ENCODE data around the gene RNASE1.
"Not testable (repeated sequence)": the region's sequence is repeated elsewhere in the genome, so short reads cannot be mapped to it uniquely, and the experiment has no call there.

Gene RNASE1

DNA sequence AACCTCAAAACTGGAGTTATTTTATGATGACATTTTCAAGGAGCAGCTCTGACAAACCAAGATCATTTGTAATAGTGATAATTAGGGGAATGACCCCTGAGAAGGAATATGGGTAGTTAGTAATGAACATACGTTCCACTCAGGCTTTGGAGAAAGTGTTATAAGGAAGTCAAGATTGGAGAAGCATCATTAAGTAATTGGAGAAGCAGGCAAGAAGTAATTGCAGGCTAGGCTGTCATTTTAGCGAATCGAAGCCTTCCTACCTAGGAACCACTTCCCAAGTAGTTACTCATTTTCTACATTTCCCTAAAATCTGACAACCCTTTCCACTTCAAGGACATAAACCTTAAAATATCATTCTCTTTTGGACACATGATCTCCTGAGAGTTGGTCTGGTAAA is 33.2 kb downstream of the RNASE1 start:
- DNase-seq: no peak

DNA sequence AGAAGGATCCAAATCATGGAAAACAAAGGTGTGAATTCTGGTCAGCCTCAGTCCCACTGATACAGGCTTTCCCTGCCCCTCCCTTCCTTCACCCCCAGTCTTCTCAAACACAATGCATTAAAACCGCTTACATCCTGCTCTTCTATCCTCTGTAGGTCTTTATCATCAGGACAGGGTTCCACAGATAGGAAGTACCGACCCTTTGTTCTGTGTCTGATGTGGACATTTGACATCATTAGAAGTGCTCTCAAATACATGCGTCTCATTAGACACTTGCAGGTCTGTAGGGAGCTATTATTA is 34.1 kb downstream of the RNASE1 start:
- DNase-seq: no peak

DNA sequence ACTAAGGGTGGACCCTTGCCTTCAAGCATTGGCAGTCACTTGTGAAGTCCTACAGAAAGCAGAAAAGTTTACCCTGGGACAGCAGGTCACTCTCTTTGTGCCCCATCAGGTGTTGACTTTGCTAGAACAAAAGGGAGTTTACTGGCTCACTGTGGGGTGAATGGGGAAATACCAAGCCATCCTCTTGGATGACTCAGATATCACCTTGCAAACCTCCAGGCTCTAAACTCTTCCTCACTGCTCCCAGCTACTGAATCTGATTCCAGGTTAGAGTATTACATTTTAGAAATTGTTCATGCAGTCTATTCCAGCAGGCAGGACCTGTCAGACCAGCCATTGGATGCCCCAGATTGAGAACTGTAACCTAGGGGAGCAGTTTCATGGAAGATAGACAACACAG is 41.7 kb downstream of the RNASE1 start:
- no peak for DNase-seq

DNA sequence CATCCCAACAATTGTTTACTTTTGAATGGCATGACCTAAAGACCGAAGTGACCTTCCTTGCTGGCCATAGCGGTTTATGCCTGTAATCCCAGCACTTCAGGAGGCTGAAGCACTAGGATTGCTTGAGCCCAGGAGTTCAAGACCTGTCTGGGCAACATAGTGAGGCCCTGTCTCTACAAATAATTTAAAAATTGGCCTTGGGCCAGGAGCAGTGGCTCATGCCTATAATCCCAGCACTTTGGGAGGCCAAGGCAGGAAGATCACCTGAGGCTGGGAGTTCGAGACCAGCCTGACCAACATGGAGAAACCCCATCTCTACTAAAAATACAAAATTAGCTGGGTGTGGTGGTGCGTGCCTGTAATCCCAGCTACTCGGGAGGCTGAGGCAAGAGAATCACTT is 43.2 kb downstream of the RNASE1 start:
- DNase-seq: not testable (repeated sequence)

DNA sequence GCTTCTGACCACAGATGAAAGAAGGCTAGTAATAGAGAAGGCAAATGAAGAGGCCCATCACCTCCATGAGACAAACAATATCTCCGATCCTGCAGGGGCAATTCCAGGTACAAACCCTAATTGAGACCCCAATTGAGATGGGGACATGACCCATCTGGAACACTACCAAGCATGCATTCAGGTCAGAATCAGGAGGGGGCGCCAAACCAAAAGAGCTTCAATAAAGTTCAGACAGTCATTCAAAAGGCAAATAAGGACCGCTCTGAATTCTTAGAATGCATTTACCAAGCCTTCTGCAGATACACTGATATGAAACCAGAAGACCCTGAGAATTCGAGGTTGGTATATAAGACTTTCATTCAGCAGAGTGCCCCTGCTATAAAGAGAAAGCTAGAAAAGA is 44.7 kb downstream of the RNASE1 start:
- peak; percentile 26 to 48 for DNase-seq

DNA sequence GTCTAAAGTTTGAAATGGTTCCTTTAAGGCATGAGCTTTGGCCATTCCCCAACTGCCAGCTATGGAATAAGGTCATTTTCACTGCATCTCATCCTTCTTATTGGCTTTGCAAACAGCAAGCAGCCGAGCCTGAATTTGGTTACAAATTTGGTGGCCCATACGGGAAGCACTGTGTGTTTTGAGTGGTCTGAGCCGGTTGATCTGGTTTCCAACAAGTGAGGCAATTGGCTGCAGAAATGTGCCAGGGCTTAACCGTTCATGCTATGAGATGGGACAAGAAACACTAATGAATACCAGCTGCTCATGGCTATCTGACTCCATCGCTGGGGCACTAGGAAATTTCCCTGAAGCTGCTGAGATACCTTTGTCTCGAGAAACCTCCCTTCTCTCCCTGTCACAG is 47.6 kb downstream of the RNASE1 start:
- no peak for DNase-seq

DNA sequence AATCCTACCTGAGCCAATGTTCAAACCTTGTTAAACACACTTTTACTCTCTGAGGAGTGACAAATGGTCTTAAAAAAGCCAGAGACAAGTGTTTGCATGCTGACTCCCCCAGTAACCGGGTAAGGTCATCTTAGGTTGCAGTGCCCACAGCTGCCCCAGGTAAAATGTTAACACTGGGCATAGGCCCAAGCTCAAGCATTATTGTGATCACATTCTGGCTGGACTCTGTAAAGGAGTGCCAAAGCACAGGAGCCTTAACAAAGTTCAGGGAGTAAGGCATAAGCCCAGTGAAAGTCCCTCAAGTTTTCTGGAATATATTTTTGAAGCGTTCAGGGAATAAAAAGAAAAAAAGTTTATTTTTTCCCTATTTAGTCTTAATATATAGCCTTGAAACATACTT is 48.3 kb downstream of the RNASE1 start:
- no peak for DNase-seq

DNA sequence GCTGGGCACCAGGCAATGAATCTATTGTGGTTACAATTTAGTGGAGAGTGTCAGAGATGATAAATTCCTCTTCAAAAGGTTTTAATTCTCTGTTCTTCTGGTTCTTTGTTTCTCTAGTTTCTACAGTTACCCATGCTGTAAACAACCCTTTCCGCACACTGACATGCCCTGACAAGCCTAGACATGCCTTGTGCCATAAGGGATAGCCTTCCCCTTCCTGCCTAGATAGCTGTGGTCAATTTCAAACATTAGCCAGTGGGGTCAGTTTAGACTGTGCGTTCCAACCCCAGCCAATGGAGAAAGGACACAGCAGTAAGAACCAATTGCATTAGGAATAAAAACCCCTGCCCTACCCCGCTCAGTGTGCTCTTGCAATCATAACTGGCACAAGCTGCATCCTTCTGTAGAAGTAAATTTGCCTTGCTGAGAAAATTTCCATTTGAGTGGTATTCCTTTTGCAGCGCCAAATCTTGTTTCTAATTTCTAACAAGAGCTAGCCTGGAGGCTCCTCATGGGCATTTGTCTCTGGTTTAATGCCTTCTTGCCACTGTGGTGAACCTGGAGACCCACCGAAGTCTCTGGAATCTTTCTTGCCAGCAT is 50.6 kb downstream of the RNASE1 start:
- no peak for DNase-seq

Data from CD4-positive, alpha-beta T cell treated with Interferon alpha-2 for 1 hour (primary cell).